Endodermal cell (in vitro differentiated cells): ENCODE results near the gene NTRK2. TPM values are rescaled to one million over a fixed set of nuclear protein-coding genes. Genes with fewer than 3 reads are reported as not detected.

ENCODE experiments used
- DNase-seq: peaks from one replicate; pipeline ENCODE4 v3.0.0-alpha.2; 2017
- H3K27ac ChIP-seq: 2 replicates; pipeline ENCODE4 v1.5.1; 2013; ENCODE audit warnings: mild to moderate bottlenecking, low read depth, low read length, moderate library complexity
- H3K27me3 ChIP-seq: 2 replicates; pipeline ENCODE4 v1.6.1; 2013; ENCODE audit warnings: mild to moderate bottlenecking, low read length, moderate library complexity; ENCODE audit not compliant: insufficient read depth, control insufficient read depth, poor library complexity, severe bottlenecking
- H3K36me3 ChIP-seq: 2 replicates; pipeline ENCODE4 v1.7.0; 2013; ENCODE audit warnings: mild to moderate bottlenecking, low read length, moderate library complexity; ENCODE audit not compliant: control insufficient read depth, insufficient read depth
- H3K4me1 ChIP-seq: one replicate; pipeline ENCODE4 v1.7.0; 2013; ENCODE audit warnings: low read length; ENCODE audit not compliant: control insufficient read depth, insufficient read depth
- H3K4me3 ChIP-seq: 2 replicates; pipeline ENCODE4 v1.5.1; 2013; ENCODE audit warnings: mild to moderate bottlenecking, low read length, moderate library complexity
- H3K9ac ChIP-seq: 2 replicates; pipeline ENCODE4 v1.6.1; 2013; ENCODE audit warnings: mild to moderate bottlenecking, low read length, moderate library complexity; ENCODE audit not compliant: poor library complexity, severe bottlenecking; ENCODE audit errors: extremely low read depth
- H3K9me3 ChIP-seq: 2 replicates; pipeline ENCODE4 v1.6.1; 2013; ENCODE audit warnings: mild to moderate bottlenecking, low read length, moderate library complexity; ENCODE audit not compliant: control insufficient read depth
- H3K27ac Mint-ChIP-seq: 2 replicates; pipeline ENCODE4 v1.8.0; 2020; ENCODE audit warnings: mixed read lengths
- H3K27me3 Mint-ChIP-seq: 2 replicates; pipeline ENCODE4 v1.8.0; 2021; ENCODE audit warnings: mild to moderate bottlenecking, mixed read lengths; ENCODE audit not compliant: insufficient read depth
- H3K36me3 Mint-ChIP-seq: 2 replicates; pipeline ENCODE4 v1.8.0; 2020; ENCODE audit warnings: low read depth, mixed read lengths
- H3K4me1 Mint-ChIP-seq: 2 replicates; pipeline ENCODE4 v1.8.0; 2020; ENCODE audit warnings: mixed read lengths
- H3K4me3 Mint-ChIP-seq: 2 replicates; pipeline ENCODE4 v1.8.0; 2020; ENCODE audit warnings: mild to moderate bottlenecking, moderate library complexity, mixed read lengths
- H3K9me3 Mint-ChIP-seq: 2 replicates; pipeline ENCODE4 v1.8.0; 2020; ENCODE audit warnings: mild to moderate bottlenecking, mixed read lengths
- CTCF ChIP-seq: fragments of 200-600 bp; sonication (generic); conservative IDR thresholded peaks from 2 replicates; pipeline ENCODE4 v1.5.0; 2021; ENCODE audit warnings: antibody characterized with exemption, mild to moderate bottlenecking
- WGBS, 2 experiments: methylation state at CpG; one replicate each; pipeline versions ENCODE4 v1.1.5 to v1.1.7; 2013; ENCODE audit warnings: missing lambda C conversion rate in 2 of 2, mixed read lengths in 1 of 2; ENCODE audit not compliant: insufficient coverage in 1 of 2, insufficient read length in 1 of 2; 5-methylcytosine and 5-hydroxymethylcytosine counted together
- total RNA-seq, 2 donors: library from RNA; stranded (reverse); fragmentation: NEBNext Ultra II Directional in 1 of 2; extraction: Animal tissue kit (Norgen Biotek cat#: 25700) in 1 of 2; gene quantifications; 2 replicates in 1 of 2; 3 replicates in 1 of 2; pipeline ENCODE4 v1.2.1, GENCODE V29; 2021

Gene NTRK2
- total RNA-seq, 2 donors from 2014 or later = 0.09 to 0.18 TPM

- TF ChIP-seq CTCF = no peak
- H3K27ac Mint-ChIP-seq = no peak overlapping the region
- no peak overlapping the region for H3K9ac ChIP-seq
- H3K4me3 ChIP-seq = no peak overlapping the region
- peaks cover 8% of the 10 kb centered on the region for H3K4me1 Mint-ChIP-seq
- no peaks in the 10 kb centered on the region for H3K36me3 Mint-ChIP-seq
- H3K27me3 Mint-ChIP-seq = peaks cover 3% of the 10 kb centered on the region
- H3K4me1 ChIP-seq = no peaks in the 10 kb centered on the region
- H3K36me3 ChIP-seq = no peaks in the 10 kb centered on the region
- no peaks in the 10 kb centered on the region for H3K9me3 ChIP-seq
- no peaks in the 10 kb centered on the region for H3K27me3 ChIP-seq
- no peak overlapping the region for H3K27ac ChIP-seq
- H3K9me3 Mint-ChIP-seq = no peaks in the 10 kb centered on the region
- no peak overlapping the region for H3K4me3 Mint-ChIP-seq
- peak; percentile 13 for DNase-seq
- 87 to 91% methylated on average over 4 of the region's 4 CpGs for WGBS, 2 experiments
These were observed 393.0 kb downstream of the NTRK2 start for GRCh38 chr9:85062385-85063022.

GRCh38 chr9:85064811-85065371, 395.4 kb downstream of the NTRK2 start:
- no peak for TF ChIP-seq CTCF
- Histone ChIP-seq H3K4me3 (no peak overlapping the region), H3K27me3 (no peaks in the 10 kb centered on the region), H3K27ac (no peak overlapping the region), H3K9ac (no peak overlapping the region), H3K4me1 (no peaks in the 10 kb centered on the region), H3K9me3 (no peaks in the 10 kb centered on the region), H3K36me3 (no peaks in the 10 kb centered on the region)
- Mint-ChIP-seq H3K27ac (no peak overlapping the region), H3K36me3 (no peaks in the 10 kb centered on the region), H3K4me3 (no peak overlapping the region), H3K27me3 (peaks cover 3% of the 10 kb centered on the region), H3K4me1 (peaks cover 13% of the 10 kb centered on the region), H3K9me3 (no peaks in the 10 kb centered on the region)
- 89 to 100% methylated on average over 1 of the region's 1 CpG for WGBS, 2 experiments
- peak; percentile 25 for DNase-seq

- H3K27ac Mint-ChIP-seq = no peak overlapping the region
- no peak overlapping the region for H3K4me3 Mint-ChIP-seq
- Histone ChIP-seq H3K27ac (no peak overlapping the region), H3K9ac (no peak overlapping the region), H3K27me3 (no peaks in the 10 kb centered on the region), H3K36me3 (no peaks in the 10 kb centered on the region), H3K4me1 (no peaks in the 10 kb centered on the region), H3K9me3 (no peaks in the 10 kb centered on the region), H3K4me3 (no peak overlapping the region)
- 99% methylated on average over 3 of the region's 3 CpGs; no CpG with 5 or more reads in 1 of the 2 experiments for WGBS, 2 experiments
- H3K4me1 Mint-ChIP-seq = peaks cover 13% of the 10 kb centered on the region
- peaks cover 9% of the 10 kb centered on the region for H3K9me3 Mint-ChIP-seq
- TF ChIP-seq CTCF = no peak
- peak; percentile 9 for DNase-seq
- H3K36me3 Mint-ChIP-seq = no peaks in the 10 kb centered on the region
- H3K27me3 Mint-ChIP-seq = peaks cover 3% of the 10 kb centered on the region
These were observed 398.3 kb downstream of the NTRK2 start for GRCh38 chr9:85067792-85068191.
